GM23338 (cell line): ENCODE data around the gene CAPS.

ENCODE experiments used
- CREB1 ChIP-seq: fragments of 250-450 bp; sonication (Bioruptor Pico); IDR thresholded peaks from 2 replicates; pipeline ENCODE4 v1.5.0; 2020; ENCODE audit warnings: low read depth, mild to moderate bottlenecking, moderate library complexity
- EZH2 ChIP-seq: fragments of 200-600 bp; sonication (generic); IDR thresholded peaks from one replicate; pipeline ENCODE4 v1.8.0; 2017; ENCODE audit warnings: antibody characterized with exemption, mild to moderate bottlenecking, low read depth; ENCODE audit not compliant: unreplicated experiment
- EZH2phosphoT487 ChIP-seq: fragments of 200-600 bp; sonication (generic); IDR thresholded peaks from one replicate; pipeline ENCODE4 v1.8.1; 2018; ENCODE audit warnings: antibody characterized with exemption; ENCODE audit not compliant: unreplicated experiment
- JUNB ChIP-seq: IDR thresholded peaks from one replicate; pipeline ENCODE4 v1.6.1; 2016; ENCODE audit warnings: antibody characterized with exemption; ENCODE audit not compliant: unreplicated experiment
- NANOG ChIP-seq: IDR thresholded peaks from 2 replicates; pipeline ENCODE4 v1.6.1; 2016; ENCODE audit warnings: antibody characterized with exemption, borderline replicate concordance
- POLR2AphosphoS5 ChIP-seq: IDR thresholded peaks from 2 replicates; pipeline ENCODE4 v1.6.1; 2016; ENCODE audit warnings: antibody characterized with exemption, low read depth
- STAT1 ChIP-seq: IDR thresholded peaks from one replicate; pipeline ENCODE4 v1.6.1; 2016; ENCODE audit warnings: antibody characterized with exemption; ENCODE audit not compliant: unreplicated experiment
- ZNF114 ChIP-seq: fragments of 250-450 bp; sonication (Bioruptor Pico); IDR thresholded peaks from 2 replicates; pipeline ENCODE4 v1.5.0; 2020; ENCODE audit warnings: mild to moderate bottlenecking, moderate library complexity
- ZNF331 ChIP-seq: fragments of 250-450 bp; sonication (Bioruptor Pico); IDR thresholded peaks from 2 replicates; pipeline ENCODE4 v1.5.0; 2020; ENCODE audit warnings: low read depth, mild to moderate bottlenecking, moderate library complexity
- TF ChIP-seq, protein P1 (sequence below), 2 experiments: fragments of 200-600 bp in 1 of 2; sonication (generic) in 1 of 2; conservative IDR thresholded peaks; 2 replicates each; pipeline versions ENCODE4 v1.5.1 to v1.6.1; 2016 to 2017; ENCODE audit warnings: antibody characterized with exemption in 2 of 2, low read depth in 2 of 2, mild to moderate bottlenecking in 2 of 2, moderate library complexity in 1 of 2
- TF ChIP-seq, protein P2 (sequence below): IDR thresholded peaks from one replicate; pipeline ENCODE4 v1.6.1; 2018; ENCODE audit warnings: antibody characterized with exemption; ENCODE audit not compliant: unreplicated experiment
- TF ChIP-seq, protein P3 (sequence below): fragments of 250-450 bp; sonication (Bioruptor Pico); IDR thresholded peaks from 2 replicates; pipeline ENCODE4 v1.5.0; 2020; ENCODE audit warnings: mild to moderate bottlenecking, moderate library complexity
- TF ChIP-seq, protein P4 (sequence below): IDR thresholded peaks from 2 replicates; pipeline ENCODE4 v1.6.1; 2016; ENCODE audit warnings: antibody characterized with exemption

DNA sequence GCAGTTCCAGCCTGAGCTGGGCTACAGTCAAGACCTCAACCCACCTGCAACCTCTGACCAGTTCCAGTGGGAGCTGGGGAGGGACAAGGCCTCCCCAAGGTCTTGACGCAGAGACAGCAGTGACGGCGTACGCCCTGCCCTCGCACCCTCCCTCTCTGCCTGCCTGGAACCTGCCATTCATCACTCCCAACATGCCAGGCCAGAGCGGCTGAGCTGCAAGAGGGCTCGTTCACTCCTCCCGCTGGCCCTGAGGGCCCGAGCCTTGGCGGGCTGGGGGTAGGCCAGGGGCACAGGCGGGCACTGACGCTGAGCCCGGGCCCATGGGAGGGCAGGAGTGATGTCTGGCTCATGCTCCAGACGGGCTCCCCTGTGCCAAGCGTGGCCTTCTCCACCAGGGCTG, 18.6 kb upstream of the CAPS start:
- TF ChIP-seq, protein P1, sequence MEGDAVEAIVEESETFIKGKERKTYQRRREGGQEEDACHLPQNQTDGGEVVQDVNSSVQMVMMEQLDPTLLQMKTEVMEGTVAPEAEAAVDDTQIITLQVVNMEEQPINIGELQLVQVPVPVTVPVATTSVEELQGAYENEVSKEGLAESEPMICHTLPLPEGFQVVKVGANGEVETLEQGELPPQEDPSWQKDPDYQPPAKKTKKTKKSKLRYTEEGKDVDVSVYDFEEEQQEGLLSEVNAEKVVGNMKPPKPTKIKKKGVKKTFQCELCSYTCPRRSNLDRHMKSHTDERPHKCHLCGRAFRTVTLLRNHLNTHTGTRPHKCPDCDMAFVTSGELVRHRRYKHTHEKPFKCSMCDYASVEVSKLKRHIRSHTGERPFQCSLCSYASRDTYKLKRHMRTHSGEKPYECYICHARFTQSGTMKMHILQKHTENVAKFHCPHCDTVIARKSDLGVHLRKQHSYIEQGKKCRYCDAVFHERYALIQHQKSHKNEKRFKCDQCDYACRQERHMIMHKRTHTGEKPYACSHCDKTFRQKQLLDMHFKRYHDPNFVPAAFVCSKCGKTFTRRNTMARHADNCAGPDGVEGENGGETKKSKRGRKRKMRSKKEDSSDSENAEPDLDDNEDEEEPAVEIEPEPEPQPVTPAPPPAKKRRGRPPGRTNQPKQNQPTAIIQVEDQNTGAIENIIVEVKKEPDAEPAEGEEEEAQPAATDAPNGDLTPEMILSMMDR (conservative IDR thresholded peaks at IDR 0.05; ENCODE audit: low read depth in 2 of 2): no peak
- TF ChIP-seq ZNF331 (CRISPR knock-in tag) (no peak), EZH2 (no peak), STAT1 (no peak), EZH2phosphoT487 (no peak), POLR2AphosphoS5 (no peak), CREB1 (CRISPR knock-in tag) (no peak), ZNF114 (CRISPR knock-in tag) (no peak), JUNB (no peak), NANOG (no peak)
- TF ChIP-seq, protein P2, sequence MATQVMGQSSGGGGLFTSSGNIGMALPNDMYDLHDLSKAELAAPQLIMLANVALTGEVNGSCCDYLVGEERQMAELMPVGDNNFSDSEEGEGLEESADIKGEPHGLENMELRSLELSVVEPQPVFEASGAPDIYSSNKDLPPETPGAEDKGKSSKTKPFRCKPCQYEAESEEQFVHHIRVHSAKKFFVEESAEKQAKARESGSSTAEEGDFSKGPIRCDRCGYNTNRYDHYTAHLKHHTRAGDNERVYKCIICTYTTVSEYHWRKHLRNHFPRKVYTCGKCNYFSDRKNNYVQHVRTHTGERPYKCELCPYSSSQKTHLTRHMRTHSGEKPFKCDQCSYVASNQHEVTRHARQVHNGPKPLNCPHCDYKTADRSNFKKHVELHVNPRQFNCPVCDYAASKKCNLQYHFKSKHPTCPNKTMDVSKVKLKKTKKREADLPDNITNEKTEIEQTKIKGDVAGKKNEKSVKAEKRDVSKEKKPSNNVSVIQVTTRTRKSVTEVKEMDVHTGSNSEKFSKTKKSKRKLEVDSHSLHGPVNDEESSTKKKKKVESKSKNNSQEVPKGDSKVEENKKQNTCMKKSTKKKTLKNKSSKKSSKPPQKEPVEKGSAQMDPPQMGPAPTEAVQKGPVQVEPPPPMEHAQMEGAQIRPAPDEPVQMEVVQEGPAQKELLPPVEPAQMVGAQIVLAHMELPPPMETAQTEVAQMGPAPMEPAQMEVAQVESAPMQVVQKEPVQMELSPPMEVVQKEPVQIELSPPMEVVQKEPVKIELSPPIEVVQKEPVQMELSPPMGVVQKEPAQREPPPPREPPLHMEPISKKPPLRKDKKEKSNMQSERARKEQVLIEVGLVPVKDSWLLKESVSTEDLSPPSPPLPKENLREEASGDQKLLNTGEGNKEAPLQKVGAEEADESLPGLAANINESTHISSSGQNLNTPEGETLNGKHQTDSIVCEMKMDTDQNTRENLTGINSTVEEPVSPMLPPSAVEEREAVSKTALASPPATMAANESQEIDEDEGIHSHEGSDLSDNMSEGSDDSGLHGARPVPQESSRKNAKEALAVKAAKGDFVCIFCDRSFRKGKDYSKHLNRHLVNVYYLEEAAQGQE: no peak
- TF ChIP-seq, protein P3, sequence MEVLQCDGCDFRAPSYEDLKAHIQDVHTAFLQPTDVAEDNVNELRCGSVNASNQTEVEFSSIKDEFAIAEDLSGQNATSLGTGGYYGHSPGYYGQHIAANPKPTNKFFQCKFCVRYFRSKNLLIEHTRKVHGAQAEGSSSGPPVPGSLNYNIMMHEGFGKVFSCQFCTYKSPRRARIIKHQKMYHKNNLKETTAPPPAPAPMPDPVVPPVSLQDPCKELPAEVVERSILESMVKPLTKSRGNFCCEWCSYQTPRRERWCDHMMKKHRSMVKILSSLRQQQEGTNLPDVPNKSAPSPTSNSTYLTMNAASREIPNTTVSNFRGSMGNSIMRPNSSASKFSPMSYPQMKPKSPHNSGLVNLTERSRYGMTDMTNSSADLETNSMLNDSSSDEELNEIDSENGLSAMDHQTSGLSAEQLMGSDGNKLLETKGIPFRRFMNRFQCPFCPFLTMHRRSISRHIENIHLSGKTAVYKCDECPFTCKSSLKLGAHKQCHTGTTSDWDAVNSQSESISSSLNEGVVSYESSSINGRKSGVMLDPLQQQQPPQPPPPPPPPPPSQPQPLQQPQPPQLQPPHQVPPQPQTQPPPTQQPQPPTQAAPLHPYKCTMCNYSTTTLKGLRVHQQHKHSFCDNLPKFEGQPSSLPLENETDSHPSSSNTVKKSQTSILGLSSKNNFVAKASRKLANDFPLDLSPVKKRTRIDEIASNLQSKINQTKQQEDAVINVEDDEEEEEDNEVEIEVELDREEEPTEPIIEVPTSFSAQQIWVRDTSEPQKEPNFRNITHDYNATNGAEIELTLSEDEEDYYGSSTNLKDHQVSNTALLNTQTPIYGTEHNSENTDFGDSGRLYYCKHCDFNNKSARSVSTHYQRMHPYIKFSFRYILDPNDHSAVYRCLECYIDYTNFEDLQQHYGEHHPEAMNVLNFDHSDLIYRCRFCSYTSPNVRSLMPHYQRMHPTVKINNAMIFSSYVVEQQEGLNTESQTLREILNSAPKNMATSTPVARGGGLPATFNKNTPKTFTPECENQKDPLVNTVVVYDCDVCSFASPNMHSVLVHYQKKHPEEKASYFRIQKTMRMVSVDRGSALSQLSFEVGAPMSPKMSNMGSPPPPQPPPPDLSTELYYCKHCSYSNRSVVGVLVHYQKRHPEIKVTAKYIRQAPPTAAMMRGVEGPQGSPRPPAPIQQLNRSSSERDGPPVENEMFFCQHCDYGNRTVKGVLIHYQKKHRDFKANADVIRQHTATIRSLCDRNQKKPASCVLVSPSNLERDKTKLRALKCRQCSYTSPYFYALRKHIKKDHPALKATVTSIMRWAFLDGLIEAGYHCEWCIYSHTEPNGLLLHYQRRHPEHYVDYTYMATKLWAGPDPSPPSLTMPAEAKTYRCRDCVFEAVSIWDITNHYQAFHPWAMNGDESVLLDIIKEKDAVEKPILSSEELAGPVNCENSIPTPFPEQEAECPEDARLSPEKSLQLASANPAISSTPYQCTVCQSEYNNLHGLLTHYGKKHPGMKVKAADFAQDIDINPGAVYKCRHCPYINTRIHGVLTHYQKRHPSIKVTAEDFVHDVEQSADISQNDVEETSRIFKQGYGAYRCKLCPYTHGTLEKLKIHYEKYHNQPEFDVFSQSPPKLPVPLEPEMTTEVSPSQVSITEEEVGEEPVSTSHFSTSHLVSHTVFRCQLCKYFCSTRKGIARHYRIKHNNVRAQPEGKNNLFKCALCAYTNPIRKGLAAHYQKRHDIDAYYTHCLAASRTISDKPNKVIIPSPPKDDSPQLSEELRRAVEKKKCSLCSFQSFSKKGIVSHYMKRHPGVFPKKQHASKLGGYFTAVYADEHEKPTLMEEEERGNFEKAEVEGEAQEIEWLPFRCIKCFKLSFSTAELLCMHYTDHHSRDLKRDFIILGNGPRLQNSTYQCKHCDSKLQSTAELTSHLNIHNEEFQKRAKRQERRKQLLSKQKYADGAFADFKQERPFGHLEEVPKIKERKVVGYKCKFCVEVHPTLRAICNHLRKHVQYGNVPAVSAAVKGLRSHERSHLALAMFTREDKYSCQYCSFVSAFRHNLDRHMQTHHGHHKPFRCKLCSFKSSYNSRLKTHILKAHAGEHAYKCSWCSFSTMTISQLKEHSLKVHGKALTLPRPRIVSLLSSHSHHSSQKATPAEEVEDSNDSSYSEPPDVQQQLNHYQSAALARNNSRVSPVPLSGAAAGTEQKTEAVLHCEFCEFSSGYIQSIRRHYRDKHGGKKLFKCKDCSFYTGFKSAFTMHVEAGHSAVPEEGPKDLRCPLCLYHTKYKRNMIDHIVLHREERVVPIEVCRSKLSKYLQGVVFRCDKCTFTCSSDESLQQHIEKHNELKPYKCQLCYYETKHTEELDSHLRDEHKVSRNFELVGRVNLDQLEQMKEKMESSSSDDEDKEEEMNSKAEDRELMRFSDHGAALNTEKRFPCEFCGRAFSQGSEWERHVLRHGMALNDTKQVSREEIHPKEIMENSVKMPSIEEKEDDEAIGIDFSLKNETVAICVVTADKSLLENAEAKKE (CRISPR knock-in tag): no peak
- TF ChIP-seq, protein P4, sequence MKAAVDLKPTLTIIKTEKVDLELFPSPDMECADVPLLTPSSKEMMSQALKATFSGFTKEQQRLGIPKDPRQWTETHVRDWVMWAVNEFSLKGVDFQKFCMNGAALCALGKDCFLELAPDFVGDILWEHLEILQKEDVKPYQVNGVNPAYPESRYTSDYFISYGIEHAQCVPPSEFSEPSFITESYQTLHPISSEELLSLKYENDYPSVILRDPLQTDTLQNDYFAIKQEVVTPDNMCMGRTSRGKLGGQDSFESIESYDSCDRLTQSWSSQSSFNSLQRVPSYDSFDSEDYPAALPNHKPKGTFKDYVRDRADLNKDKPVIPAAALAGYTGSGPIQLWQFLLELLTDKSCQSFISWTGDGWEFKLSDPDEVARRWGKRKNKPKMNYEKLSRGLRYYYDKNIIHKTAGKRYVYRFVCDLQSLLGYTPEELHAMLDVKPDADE: no peak
